CD14-positive monocyte (primary cell): ENCODE results near the gene CREB1. TPM values are rescaled to one million over a fixed set of nuclear protein-coding genes. Genes with fewer than 3 reads are reported as not detected.

Source experiments
- DNase-seq, 3 donors: peaks; one replicate each; pipeline ENCODE4 v3.0.0-alpha.2; 2011 to 2022
- H2AFZ ChIP-seq: 2 replicates; pipeline ENCODE4 v1.6.0; 2012; ENCODE audit warnings: mild to moderate bottlenecking, low read depth, low read length, inconsistent platforms; ENCODE audit not compliant: insufficient read depth, poor library complexity, severe bottlenecking
- H3K27ac ChIP-seq, 2 donors: 1 replicate in 1 of 2; 2 replicates in 1 of 2; pipeline ENCODE4 v1.5.1; 2012 to 2013; ENCODE audit warnings: low read length in 2 of 2, control low read depth in 1 of 2, inconsistent platforms in 1 of 2, low read depth in 1 of 2, mild to moderate bottlenecking in 1 of 2
- H3K27me3 ChIP-seq, 2 donors: one replicate each; pipeline versions ENCODE4 v1.6.0 to v1.6.1; 2011 to 2013; ENCODE audit warnings: low read length in 2 of 2; ENCODE audit not compliant: control insufficient read depth in 2 of 2, insufficient read depth in 2 of 2
- H3K36me3 ChIP-seq, 2 donors: replicated peaks in 1 of 2; 1 replicate in 1 of 2; 2 replicates in 1 of 2; pipeline versions ENCODE4 v1.5.1 to v1.6.1; 2012 to 2013; ENCODE audit warnings: low read length in 2 of 2, control low read depth in 1 of 2, inconsistent platforms in 1 of 2, mild to moderate bottlenecking in 1 of 2; ENCODE audit not compliant: insufficient read depth in 2 of 2, control insufficient read depth in 1 of 2
- H3K4me1 ChIP-seq, 2 donors: 1 replicate in 1 of 2; 2 replicates in 1 of 2; pipeline versions ENCODE4 v1.5.1 to v1.6.1; 2012 to 2013; ENCODE audit warnings: low read length in 2 of 2, control low read depth in 1 of 2, inconsistent platforms in 1 of 2, mild to moderate bottlenecking in 1 of 2, moderate library complexity in 1 of 2; ENCODE audit not compliant: insufficient read depth in 2 of 2, control insufficient read depth in 1 of 2
- H3K4me2 ChIP-seq: replicated peaks from 2 replicates; pipeline ENCODE3; 2012; ENCODE audit warnings: low read length, moderate library complexity, mild to moderate bottlenecking; ENCODE audit not compliant: poor library complexity, severe bottlenecking; ENCODE audit errors: extremely low read depth
- H3K4me3 ChIP-seq, 3 experiments: fragments of 200-600 bp in 1 of 3; sonication (generic) in 1 of 3; replicated peaks in 1 of 3; 1 replicate in 2 of 3; 2 replicates in 1 of 3; pipeline ENCODE4 v1.5.1; 2011 to 2013; ENCODE audit warnings: low read length in 3 of 3, mild to moderate bottlenecking in 3 of 3, control low read depth in 2 of 3, low read depth in 2 of 3, inconsistent platforms in 1 of 3, moderate library complexity in 1 of 3
- H3K79me2 ChIP-seq: 2 replicates; pipeline ENCODE4 v1.6.0; 2012; ENCODE audit warnings: mild to moderate bottlenecking, control low read depth, inconsistent platforms, low read length, moderate library complexity; ENCODE audit not compliant: insufficient read depth
- H3K9ac ChIP-seq: 2 replicates; pipeline ENCODE4 v1.6.0; 2017; ENCODE audit warnings: low read length, mild to moderate bottlenecking; ENCODE audit not compliant: insufficient read depth, poor library complexity, severe bottlenecking
- H3K9me3 ChIP-seq, 2 donors: replicated peaks in 1 of 2; 1 replicate in 1 of 2; 2 replicates in 1 of 2; pipeline versions ENCODE4 v1.5.1 to v1.6.1; 2012 to 2013; ENCODE audit warnings: low read length in 2 of 2, control low read depth in 1 of 2; ENCODE audit not compliant: control insufficient read depth in 1 of 2, insufficient read depth in 1 of 2
- H4K20me1 ChIP-seq: 2 replicates; pipeline ENCODE4 v1.6.0; 2012; ENCODE audit warnings: mild to moderate bottlenecking, low read length, control low read depth, moderate library complexity; ENCODE audit not compliant: insufficient read depth
- H3K27ac Mint-ChIP-seq, 7 donors: one replicate each; pipeline ENCODE4 v1.8.0; 2020; ENCODE audit warnings: mild to moderate bottlenecking in 7 of 7, mixed read lengths in 7 of 7, moderate library complexity in 6 of 7, inconsistent platforms in 2 of 7
- H3K27me3 Mint-ChIP-seq, 3 donors: one replicate each; pipeline ENCODE4 v1.8.0; 2021 to 2022; ENCODE audit warnings: low read depth in 3 of 3, mild to moderate bottlenecking in 3 of 3, mixed read lengths in 3 of 3, moderate library complexity in 3 of 3, inconsistent platforms in 1 of 3
- H3K36me3 Mint-ChIP-seq, 2 donors: one replicate each; pipeline ENCODE4 v1.8.0; 2020; ENCODE audit warnings: mixed read lengths in 2 of 2, inconsistent platforms in 1 of 2, mild to moderate bottlenecking in 1 of 2
- H3K4me1 Mint-ChIP-seq: one replicate; pipeline ENCODE4 v1.8.0; 2020; ENCODE audit warnings: mild to moderate bottlenecking, mixed read lengths
- H3K4me3 Mint-ChIP-seq, 2 donors: one replicate each; pipeline ENCODE4 v1.8.0; 2020; ENCODE audit warnings: mild to moderate bottlenecking in 2 of 2, mixed read lengths in 2 of 2, moderate library complexity in 1 of 2
- H3K9me3 Mint-ChIP-seq, 7 donors: one replicate each; pipeline ENCODE4 v1.8.0; 2020 to 2022; ENCODE audit warnings: mixed read lengths in 7 of 7, mild to moderate bottlenecking in 6 of 7, moderate library complexity in 6 of 7, inconsistent platforms in 2 of 7
- WGBS: methylation state at CpG from one replicate; pipeline ENCODE4 v1.1.5; 2013; ENCODE audit warnings: missing lambda C conversion rate; ENCODE audit not compliant: insufficient coverage; 5-methylcytosine and 5-hydroxymethylcytosine counted together
- intact Hi-C, 2 donors: fragments of 100-400 bp; cut with micrococcal nuclease; formaldehyde crosslinking; loops; one replicate each; pipeline versions ENCODE4 v1.15.0 to v1.15.1; 2023
- polyA plus RNA-seq, 3 donors: library from polyadenylated mRNA; depleted of rRNA in 1 of 3; unstranded in 2 of 3; stranded (reverse) in 1 of 3; fragments of 300-500 nt in 2 of 3; fragments of >200 nt in 1 of 3; fragmentation: Illumina TruSeq in 2 of 3; gene quantifications; 1 replicate in 2 of 3; 2 replicates in 1 of 3; pipeline ENCODE4 v1.2.3, GENCODE V29; 2012 to 2021
- TF ChIP-seq, protein P1 (sequence below): fragments of 200-600 bp; IDR thresholded peaks from one replicate; pipeline ENCODE4 v1.8.0; 2022; ENCODE audit warnings: antibody characterized with exemption, mild to moderate bottlenecking

Gene CREB1
- polyA plus RNA-seq, 3 donors, result 43.3 to 60.5 (median 55.2) TPM

- Histone ChIP-seq H3K27me3 (no peaks in the 10 kb centered on the region), H2AFZ (no peak overlapping the region), H3K4me1 (peaks cover 18 to 22% of the 10 kb centered on the region in 2 donors), H3K79me2 (no peaks in the 10 kb centered on the region), H3K4me3 (no peak overlapping the region), H3K9me3 (no peaks in the 10 kb centered on the region), H3K27ac (no peak overlapping the region), H4K20me1 (no peaks in the 10 kb centered on the region), H3K9ac (no peak overlapping the region), H3K36me3 (no peaks in the 10 kb centered on the region), H3K4me2 (no peak overlapping the region)
- DNase-seq, result no peak
- Mint-ChIP-seq H3K9me3 (peaks cover 0 to under 1% (median 0%) of the 10 kb centered on the region in 7 donors), H3K27ac (peak overlapping the region in 1 of 7 donors; percentile 48), H3K4me1 (peaks cover 17% of the 10 kb centered on the region), H3K4me3 (no peak overlapping the region), H3K36me3 (peaks cover 0 to 6% of the 10 kb centered on the region in 2 donors), H3K27me3 (no peaks in the 10 kb centered on the region)
- TF ChIP-seq, protein P1, sequence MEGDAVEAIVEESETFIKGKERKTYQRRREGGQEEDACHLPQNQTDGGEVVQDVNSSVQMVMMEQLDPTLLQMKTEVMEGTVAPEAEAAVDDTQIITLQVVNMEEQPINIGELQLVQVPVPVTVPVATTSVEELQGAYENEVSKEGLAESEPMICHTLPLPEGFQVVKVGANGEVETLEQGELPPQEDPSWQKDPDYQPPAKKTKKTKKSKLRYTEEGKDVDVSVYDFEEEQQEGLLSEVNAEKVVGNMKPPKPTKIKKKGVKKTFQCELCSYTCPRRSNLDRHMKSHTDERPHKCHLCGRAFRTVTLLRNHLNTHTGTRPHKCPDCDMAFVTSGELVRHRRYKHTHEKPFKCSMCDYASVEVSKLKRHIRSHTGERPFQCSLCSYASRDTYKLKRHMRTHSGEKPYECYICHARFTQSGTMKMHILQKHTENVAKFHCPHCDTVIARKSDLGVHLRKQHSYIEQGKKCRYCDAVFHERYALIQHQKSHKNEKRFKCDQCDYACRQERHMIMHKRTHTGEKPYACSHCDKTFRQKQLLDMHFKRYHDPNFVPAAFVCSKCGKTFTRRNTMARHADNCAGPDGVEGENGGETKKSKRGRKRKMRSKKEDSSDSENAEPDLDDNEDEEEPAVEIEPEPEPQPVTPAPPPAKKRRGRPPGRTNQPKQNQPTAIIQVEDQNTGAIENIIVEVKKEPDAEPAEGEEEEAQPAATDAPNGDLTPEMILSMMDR, result no peak
- WGBS, result 100% methylated on average over 2 of the region's 2 CpGs
- intact Hi-C loops, result no loop called here
Observed at GRCh38 chr2:207491086-207491485, 38.7 kb upstream of the CREB1 start.

- no peaks in the 10 kb centered on the region for H3K36me3 ChIP-seq
- peak overlapping the region in 1 of 2 donors; percentile 24 for H3K4me3 Mint-ChIP-seq
- H2AFZ ChIP-seq, result no peak overlapping the region
- peak overlapping the region in 1 of 2 donors; percentile 74 for H3K27ac ChIP-seq
- H3K27me3 ChIP-seq, result no peaks in the 10 kb centered on the region
- peaks cover 18 to 22% of the 10 kb centered on the region in 2 donors for H3K4me1 ChIP-seq
- H3K9me3 ChIP-seq, result no peaks in the 10 kb centered on the region
- peak overlapping the region; percentile 40 for H3K4me2 ChIP-seq
- peak overlapping the region; percentile 31 to 86 (median 75) for H3K27ac Mint-ChIP-seq
- no peaks in the 10 kb centered on the region for H4K20me1 ChIP-seq
- peak overlapping the region in 2 of 3 experiments; percentile 12 to 27 for H3K4me3 ChIP-seq
- H3K9me3 Mint-ChIP-seq, result no peaks in the 10 kb centered on the region
- intact Hi-C loops, result no loop called here
- DNase-seq, result peak; percentile 47 to 65 (median 56)
- WGBS, result 0% methylated on average over 1 of the region's 5 CpGs
- TF ChIP-seq, protein P1, result no peak
- H3K9ac ChIP-seq, result no peak overlapping the region
- H3K27me3 Mint-ChIP-seq, result peaks cover 0 to 2% (median 0%) of the 10 kb centered on the region in 3 donors
- H3K4me1 Mint-ChIP-seq, result peaks cover 24% of the 10 kb centered on the region
- no peaks in the 10 kb centered on the region for H3K79me2 ChIP-seq
- peaks cover 0 to 6% of the 10 kb centered on the region in 2 donors for H3K36me3 Mint-ChIP-seq
Observed at GRCh38 chr2:207491956-207492355, 37.8 kb upstream of the CREB1 start.
